ENCODE measurements around the gene PRPF31.

GRCh38 chr19:54109651-54110050, 5.9 kb upstream of the PRPF31 start:
- no peak for TF ChIP-seq EZH2 (IDR thresholded peaks at IDR 0.05; ENCODE audit: low read depth)
- no peak for TF ChIP-seq CTCF (conservative IDR thresholded peaks at IDR 0.05)
